IMR-90 (cell line): Measurements from ENCODE around the gene SHB. TPM values are rescaled to one million over a fixed set of nuclear protein-coding genes. Genes with fewer than 3 reads are reported as not detected.

Experiments
- ATAC-seq: fragments of 200-7000 bp; cut with Tn5 transposase; 2 replicates; pipeline ENCODE4 v1.9.1; 2020; ENCODE audit warnings: low read depth, mild to moderate bottlenecking, moderate library complexity
- BruUV-seq: library from RNA; stranded (reverse); fragments of 400-500 nt; replicated peaks from 2 replicates; lab custom pipeline; 2021; lab: Mats Ljungman, UMichigan
- CTCF ChIA-PET: fragments of 300-600 bp; formaldehyde crosslinking; extraction: SDS; loops from one replicate; lab custom pipeline; 2021; ENCODE audit warnings: antibody characterized with exemption; lab: Yijun Ruan, JAX
- POLR2A ChIA-PET: fragments of 300-600 bp; sonication (Branson Sonifier 250); formaldehyde crosslinking; loops from one replicate; lab custom pipeline; 2022; ENCODE audit warnings: antibody characterized with exemption; ENCODE audit not compliant: unreplicated experiment; lab: Charles Lee
- DNase-seq: peaks from one replicate; pipeline ENCODE4 v3.0.0; 2013
- H2AFZ ChIP-seq: replicated peaks from 2 replicates; pipeline ENCODE3; 2013; ENCODE audit warnings: low read length, mild to moderate bottlenecking; ENCODE audit not compliant: poor library complexity
- H2AK5ac ChIP-seq: 2 replicates; pipeline ENCODE4 v1.6.1; 2013; ENCODE audit warnings: low read depth, low read length, inconsistent platforms
- H2AK9ac ChIP-seq: replicated peaks from 2 replicates; pipeline ENCODE3; 2013; ENCODE audit warnings: mild to moderate bottlenecking, low read depth, low read length, moderate library complexity; ENCODE audit not compliant: poor library complexity
- H2BK120ac ChIP-seq: 2 replicates; pipeline ENCODE4 v1.6.1; 2013; ENCODE audit warnings: low read depth, low read length, inconsistent platforms
- H2BK15ac ChIP-seq: 3 replicates; pipeline ENCODE4 v1.6.1; 2013; ENCODE audit warnings: low read depth, low read length, inconsistent platforms
- H2BK20ac ChIP-seq: 2 replicates; pipeline ENCODE4 v1.6.1; 2013; ENCODE audit warnings: low read depth, mild to moderate bottlenecking, inconsistent platforms, low read length, moderate library complexity
- H2BK5ac ChIP-seq: 2 replicates; pipeline ENCODE4 v1.6.1; 2013; ENCODE audit warnings: mild to moderate bottlenecking, low read depth, low read length, inconsistent platforms; ENCODE audit not compliant: poor library complexity, severe bottlenecking
- H3K14ac ChIP-seq: replicated peaks from 2 replicates; pipeline ENCODE4 v1.6.1; 2013; ENCODE audit warnings: low read depth, low read length, inconsistent platforms
- H3K18ac ChIP-seq: 2 replicates; pipeline ENCODE4 v1.6.1; 2013; ENCODE audit warnings: low read depth, low read length, control low read depth
- H3K23ac ChIP-seq: 2 replicates; pipeline ENCODE4 v1.6.1; 2013; ENCODE audit warnings: low read depth, low read length, inconsistent platforms
- H3K27ac ChIP-seq: 2 replicates; pipeline ENCODE4 v1.5.1; 2013; ENCODE audit warnings: mild to moderate bottlenecking, control low read depth, low read length; ENCODE audit not compliant: insufficient read depth
- H3K27me3 ChIP-seq: 2 replicates; pipeline ENCODE4 v1.6.1; 2013; ENCODE audit warnings: low read length; ENCODE audit not compliant: control insufficient read depth, insufficient read depth
- H3K36me3 ChIP-seq: 2 replicates; pipeline ENCODE4 v1.6.1; 2013; ENCODE audit warnings: low read length, mixed read lengths; ENCODE audit not compliant: control insufficient read depth, insufficient read depth
- H3K4ac ChIP-seq: 2 replicates; pipeline ENCODE4 v1.6.1; 2013; ENCODE audit warnings: low read depth, low read length, inconsistent platforms
- H3K4me1 ChIP-seq: 2 replicates; pipeline ENCODE4 v1.6.1; 2013; ENCODE audit warnings: low read length, mixed read lengths; ENCODE audit not compliant: control insufficient read depth, insufficient read depth
- H3K4me2 ChIP-seq: 2 replicates; pipeline ENCODE4 v1.6.1; 2013; ENCODE audit warnings: low read depth, mild to moderate bottlenecking, control low read depth, low read length, moderate library complexity
- H3K4me3 ChIP-seq: 2 replicates; pipeline ENCODE4 v1.5.1; 2013; ENCODE audit warnings: low read depth, mild to moderate bottlenecking, control low read depth, low read length, moderate library complexity; ENCODE audit not compliant: insufficient read depth
- H3K56ac ChIP-seq: 2 replicates; pipeline ENCODE4 v1.6.1; 2013; ENCODE audit warnings: low read length, inconsistent platforms; ENCODE audit not compliant: insufficient read depth; ENCODE audit errors: extremely low read depth
- H3K79me1 ChIP-seq, 2 experiments: 2 replicates each; pipeline ENCODE4 v1.6.1; 2013; ENCODE audit warnings: low read length in 2 of 2, inconsistent platforms in 1 of 2, low read depth in 1 of 2
- H3K9ac ChIP-seq: 2 replicates; pipeline ENCODE4 v1.6.1; 2013; ENCODE audit warnings: low read depth, low read length, control low read depth
- H3K9me1 ChIP-seq: 2 replicates; pipeline ENCODE4 v1.6.1; 2013; ENCODE audit warnings: low read length, inconsistent platforms; ENCODE audit not compliant: insufficient read depth
- H3K9me3 ChIP-seq: 2 replicates; pipeline ENCODE4 v1.6.1; 2013; ENCODE audit warnings: low read length; ENCODE audit not compliant: control insufficient read depth, insufficient read depth
- H4K20me1 ChIP-seq: 2 replicates; pipeline ENCODE4 v1.6.1; 2013; ENCODE audit warnings: low read length, inconsistent platforms; ENCODE audit not compliant: insufficient read depth
- H4K5ac ChIP-seq: 2 replicates; pipeline ENCODE4 v1.6.1; 2013; ENCODE audit warnings: mild to moderate bottlenecking, low read depth, low read length, control low read depth
- H4K8ac ChIP-seq, 2 experiments: 2 replicates each; pipeline ENCODE4 v1.6.1; 2013; ENCODE audit warnings: low read depth in 2 of 2, low read length in 2 of 2, control low read depth in 1 of 2, inconsistent platforms in 1 of 2
- H4K91ac ChIP-seq: 2 replicates; pipeline ENCODE4 v1.6.1; 2013; ENCODE audit warnings: low read depth, low read length, inconsistent platforms; ENCODE audit not compliant: insufficient read depth
- MXI1 ChIP-seq: IDR thresholded peaks from 2 replicates; pipeline ENCODE4 v1.6.1; 2012; ENCODE audit warnings: low read depth, mild to moderate bottlenecking, low read length, moderate library complexity, borderline replicate concordance
- SMC3 ChIP-seq: fragments of 150-350 bp; IDR thresholded peaks from 2 replicates; pipeline ENCODE4 v1.6.1; 2016; ENCODE audit warnings: low read depth, mild to moderate bottlenecking, antibody characterized with exemption, low read length, moderate library complexity
- WGBS, 2 experiments: methylation state at CpG; one replicate each; pipeline versions ENCODE4 v1.1.5 to v1.1.7; 2013; ENCODE audit warnings: missing lambda C conversion rate in 2 of 2; ENCODE audit not compliant: insufficient read length in 1 of 2; ENCODE audit errors: extremely low coverage in 2 of 2; 5-methylcytosine and 5-hydroxymethylcytosine counted together
- dilution Hi-C: fragments of 300-500 bp; cut with HindIII; formaldehyde crosslinking; loops from one replicate; pipeline ENCODE4 v1.14.3; 2018; ENCODE audit warnings: low sequenced_read_pairs; ENCODE audit not compliant: unreplicated experiment
- in situ Hi-C: fragments of 300-500 bp; cut with MboI; formaldehyde crosslinking; loops from 3 replicates; pipeline ENCODE4 v1.14.3; 2019; ENCODE audit warnings: low sequenced_read_pairs, inconsistent platforms, mixed read lengths
- intact Hi-C: fragments of 100-400 bp; cut with micrococcal nuclease; formaldehyde crosslinking; loops from 2 replicates; pipeline ENCODE4 v1.10.0; 2022
- polyA plus RNA-seq, 3 experiments: library from polyadenylated mRNA; depleted of rRNA; stranded (reverse); fragments of >200 nt; gene quantifications; 2 replicates each; pipeline ENCODE4 v1.2.3, GENCODE V29; 2012; ENCODE audit warnings: low replicate concordance in 1 of 3
- total RNA-seq: library from RNA; depleted of rRNA; stranded (reverse); fragments of >200 nt; gene quantifications from 2 replicates; pipeline ENCODE4 v1.2.3, GENCODE V29; 2012

SHB gene
- total and polyA plus RNA-seq, 2 of the 4 experiments (the other 2 are of a cell fraction): 6.1 to 20.4 TPM

DNA sequence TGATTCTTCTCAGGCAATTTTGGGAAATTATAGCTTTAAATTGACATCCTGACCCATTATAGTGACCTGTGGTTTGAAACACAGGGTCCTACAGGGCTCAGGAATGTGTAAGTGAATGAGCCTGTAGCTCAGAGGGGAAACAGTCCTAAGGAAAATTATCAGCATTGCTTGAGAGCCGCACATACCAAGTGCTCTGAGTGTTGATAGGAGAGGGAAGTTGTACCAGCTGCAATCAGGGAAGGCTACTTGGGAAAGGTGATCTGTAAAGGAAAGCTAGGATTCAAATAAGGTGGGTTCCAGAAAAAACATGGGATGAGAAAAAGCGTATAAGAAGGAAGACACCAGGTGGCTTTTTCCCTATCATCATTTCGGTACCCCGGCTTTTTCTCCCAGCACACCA is 160.7 kb downstream of the SHB start:
- 45% methylated on average over 1 of the region's 4 CpGs; no CpG with 5 or more reads in 1 of the 2 experiments for WGBS, 2 experiments
- Histone ChIP-seq H3K18ac (no peak overlapping the region), H3K4me3 (no peak overlapping the region), H4K5ac (no peak overlapping the region), H3K23ac (no peak overlapping the region), H3K79me1 (peaks cover 2 to 17% of the 10 kb centered on the region in 2 experiments), H3K14ac (no peak overlapping the region), H3K36me3 (no peaks in the 10 kb centered on the region), H3K9me3 (no peaks in the 10 kb centered on the region), H2BK5ac (no peak overlapping the region), H3K56ac (no peak overlapping the region), H3K9me1 (peaks cover 6% of the 10 kb centered on the region), H2BK15ac (no peak overlapping the region), H3K9ac (no peak overlapping the region), H3K27me3 (no peaks in the 10 kb centered on the region), H4K91ac (no peak overlapping the region), H4K8ac (no peak overlapping the region; a peak in 1 of 4 replicates), H4K20me1 (no peaks in the 10 kb centered on the region), H2BK20ac (no peak overlapping the region), H2AK9ac (no peak overlapping the region), H2AFZ (no peak overlapping the region), H3K4me2 (no peak overlapping the region), H2AK5ac (no peak overlapping the region), H2BK120ac (no peak overlapping the region), H3K27ac (no peak overlapping the region), H3K4me1 (peaks cover 9% of the 10 kb centered on the region), H3K4ac (no peak overlapping the region)
- intact Hi-C loops (no loop called here), dilution Hi-C loops (loop anchor here (25.0 kb wide), 1 partner anchor 479 kb away; the partner anchor contains the start of gene ALDH1B1), in situ Hi-C loops (loop anchor here (10.0 kb wide), 1 partner anchor 323 kb away; no protein-coding TSS in a partner anchor)
- POLR2A ChIA-PET: no interaction called here
- no peak for DNase-seq
- no peak for ATAC-seq
- no TSS peak for BruUV-seq
- no peak for TF ChIP-seq SMC3
- TF ChIP-seq MXI1: no peak
- CTCF ChIA-PET: interaction anchor here (1.6 kb wide), 1 partner anchor 109 kb away, joined by 3 read pairs; no protein-coding TSS in a partner anchor
